Measurements from ENCODE around the gene CRCP.

- TF ChIP-seq CTCF (conservative IDR thresholded peaks at IDR 0.05; ENCODE audit: low read depth, low read length) = no peak
- no peak for TF ChIP-seq EZH2 (IDR thresholded peaks at IDR 0.05; ENCODE audit: low read length, unreplicated experiment)
These were observed 22.0 kb upstream of the CRCP start for GRCh38 chr7:66092654-66093053.
